Activated CD4-positive, alpha-beta T cell treated with anti-CD3 and anti-CD28 coated beads, Interleukin-2, amount 50 U/mL, for 16 hours (primary cell): ENCODE results near the gene CHN1.

Experiments used
- DNase-seq: peaks from one replicate; pipeline ENCODE4 v3.0.0-alpha.2; 2020

CHN1 gene

GRCh38 chr2:174918886-174919526 is 86.2 kb downstream of the CHN1 start:
- no peak for DNase-seq

- DNase-seq, result no peak
These were observed 88.8 kb downstream of the CHN1 start for GRCh38 chr2:174916270-174916930.

- no peak for DNase-seq
These were observed 90.1 kb downstream of the CHN1 start for GRCh38 chr2:174914853-174915760.

- no peak for DNase-seq
These were observed 96.9 kb downstream of the CHN1 start for GRCh38 chr2:174908284-174908683.

- DNase-seq, result no peak
These were observed 102.0 kb downstream of the CHN1 start for GRCh38 chr2:174903264-174903556.

GRCh38 chr2:174902506-174903263 is 102.5 kb downstream of the CHN1 start:
- peak; percentile 10 for DNase-seq

- DNase-seq, result peak; percentile 26
These were observed 104.1 kb downstream of the CHN1 start for GRCh38 chr2:174901075-174901474.

GRCh38 chr2:174897286-174897685 is 107.9 kb downstream of the CHN1 start:
- no peak for DNase-seq

- no peak for DNase-seq
These were observed 112.2 kb downstream of the CHN1 start for GRCh38 chr2:174893018-174893417.

- DNase-seq, result peak; percentile 11
These were observed 112.6 kb downstream of the CHN1 start for GRCh38 chr2:174892546-174892945.

GRCh38 chr2:174888646-174889271 is 116.4 kb downstream of the CHN1 start:
- no peak for DNase-seq

GRCh38 chr2:174888146-174888545 is 117.0 kb downstream of the CHN1 start:
- no peak for DNase-seq

GRCh38 chr2:174882416-174882815 is 122.8 kb downstream of the CHN1 start:
- DNase-seq, result no peak

- no peak for DNase-seq
These were observed 123.5 kb downstream of the CHN1 start for GRCh38 chr2:174881678-174882077.

GRCh38 chr2:174878537-174879147 is 126.5 kb downstream of the CHN1 start:
- DNase-seq, result no peak

- DNase-seq, result no peak
These were observed 127.4 kb downstream of the CHN1 start for GRCh38 chr2:174877751-174878150.

GRCh38 chr2:174877301-174877700 is 127.9 kb downstream of the CHN1 start:
- DNase-seq, result no peak

- DNase-seq, result no peak
These were observed 131.1 kb downstream of the CHN1 start for GRCh38 chr2:174874085-174874484.

- DNase-seq, result no peak
These were observed 131.7 kb downstream of the CHN1 start for GRCh38 chr2:174873471-174873870.

- DNase-seq, result no peak
These were observed 134.4 kb downstream of the CHN1 start for GRCh38 chr2:174870787-174871186.

- no peak for DNase-seq
These were observed 136.3 kb downstream of the CHN1 start for GRCh38 chr2:174868878-174869277.

- DNase-seq, result no peak
These were observed 138.8 kb downstream of the CHN1 start for GRCh38 chr2:174866421-174866820.
